HepG2 (cell line): ENCODE results near the gene JAKMIP2. TPM values are rescaled to one million over a fixed set of nuclear protein-coding genes. Genes with fewer than 3 reads are reported as not detected.
A peak's percentile ranks its signal among the peaks of the same experiment; 100 is the strongest.

Experiments used
- BORCS8-MEF2B ChIP-seq: sonication (generic); formaldehyde crosslinking; IDR thresholded peaks from 2 replicates; pipeline ENCODE4 v1.8.0; 2022; ENCODE audit warnings: mild to moderate bottlenecking, missing genetic modification reagents
- CBX2 ChIP-seq, 2 experiments: fragments of 200-600 bp in 1 of 2; sonication (generic); formaldehyde crosslinking in 1 of 2; IDR thresholded peaks; 2 replicates each; pipeline versions ENCODE4 v1.7.0 to v1.8.1; 2018 to 2022; ENCODE audit warnings: low read depth in 2 of 2, low read length in 1 of 2, mild to moderate bottlenecking in 1 of 2, missing genetic modification reagents in 1 of 2
- HMG20A ChIP-seq: IDR thresholded peaks from 2 replicates; pipeline ENCODE4 v1.6.1; 2016; ENCODE audit warnings: borderline replicate concordance
- HNF4G ChIP-seq, 2 experiments: sonication (generic) in 1 of 2; formaldehyde crosslinking in 1 of 2; IDR thresholded peaks; 2 replicates each; pipeline versions ENCODE4 v1.4.0 to v1.6.1; 2011 to 2020; ENCODE audit warnings: borderline replicate concordance in 2 of 2, low read depth in 2 of 2, mild to moderate bottlenecking in 2 of 2, low read length in 1 of 2, missing genetic modification reagents in 1 of 2, moderate library complexity in 1 of 2
- ISX ChIP-seq: sonication (generic); formaldehyde crosslinking; conservative IDR thresholded peaks from 2 replicates; pipeline ENCODE4 v1.5.0; 2020; ENCODE audit warnings: missing genetic modification reagents
- NPAS2 ChIP-seq: sonication (generic); formaldehyde crosslinking; IDR thresholded peaks from 2 replicates; pipeline ENCODE4 v1.8.0; 2022; ENCODE audit warnings: mild to moderate bottlenecking, missing genetic modification reagents, borderline replicate concordance
- PAF1 ChIP-seq: IDR thresholded peaks from 2 replicates; pipeline ENCODE4 v1.6.1; 2016; ENCODE audit warnings: missing genetic modification reagents, missing compliant biosample characterization
- PCBP1 ChIP-seq: fragments of 200-400 bp; formaldehyde crosslinking; IDR thresholded peaks from 2 replicates; pipeline ENCODE4 v1.6.1; 2017; ENCODE audit warnings: mild to moderate bottlenecking, low read depth, low read length, borderline replicate concordance
- TEAD3 ChIP-seq: optimal IDR thresholded peaks from 2 replicates; pipeline ENCODE3; 2016; ENCODE audit warnings: borderline replicate concordance
- ZMYM4 ChIP-seq: sonication (generic); formaldehyde crosslinking; IDR thresholded peaks from 2 replicates; pipeline ENCODE4 v1.8.1; 2023; ENCODE audit warnings: mild to moderate bottlenecking, missing genetic modification reagents
- ZNF124 ChIP-seq: sonication (generic); formaldehyde crosslinking; IDR thresholded peaks from 2 replicates; pipeline ENCODE4 v1.4.0; 2020; ENCODE audit warnings: missing genetic modification reagents
- ZNF20 ChIP-seq: sonication (generic); formaldehyde crosslinking; IDR thresholded peaks from 2 replicates; pipeline ENCODE4 v1.4.0; 2020; ENCODE audit warnings: mild to moderate bottlenecking, moderate library complexity, missing genetic modification reagents
- ZNF296 ChIP-seq: sonication (generic); formaldehyde crosslinking; conservative IDR thresholded peaks from 2 replicates; pipeline ENCODE4 v1.5.0; 2020; ENCODE audit warnings: mild to moderate bottlenecking, missing genetic modification reagents
- ZNF788 ChIP-seq: sonication (generic); formaldehyde crosslinking; IDR thresholded peaks from 2 replicates; pipeline ENCODE4 v1.5.0; 2020; ENCODE audit warnings: mild to moderate bottlenecking, missing genetic modification reagents, borderline replicate concordance
- ZNF879 ChIP-seq: sonication (generic); formaldehyde crosslinking; IDR thresholded peaks from 2 replicates; pipeline ENCODE4 v1.8.1; 2023; ENCODE audit warnings: missing genetic modification reagents
- ZSCAN21 ChIP-seq: sonication (generic); formaldehyde crosslinking; IDR thresholded peaks from 2 replicates; pipeline ENCODE4 v1.8.0; 2022; ENCODE audit warnings: mild to moderate bottlenecking, missing genetic modification reagents, moderate library complexity, borderline replicate concordance
- polyA plus RNA-seq, 8 experiments: library from polyadenylated mRNA; depleted of rRNA in 3 of 8; stranded (reverse) in 7 of 8; unstranded in 1 of 8; fragments of >200 nt; fragmentation: Illumina TruSeq in 4 of 8; extraction: Trizol in 4 of 8; gene quantifications; 2 replicates each; pipeline versions ENCODE4 v1.2.1 to v1.2.3, GENCODE V29; 2011 to 2016; ENCODE audit warnings: low read depth in 4 of 8, missing spikeins in 1 of 8, mixed read lengths in 1 of 8; ENCODE audit not compliant: insufficient read depth in 1 of 8
- total RNA-seq, 5 experiments: library from RNA; depleted of rRNA; stranded (reverse); fragments of >200 nt; fragmentation: Illumina TruSeq; extraction: Trizol; gene quantifications; 2 replicates each; pipeline ENCODE4 v1.2.3, GENCODE V29; 2016; ENCODE audit warnings: low read depth in 1 of 5
- TF ChIP-seq, protein P1 (sequence below): sonication (generic); formaldehyde crosslinking; IDR thresholded peaks from 2 replicates; pipeline ENCODE4 v1.4.0; 2020; ENCODE audit warnings: missing genetic modification reagents
- TF ChIP-seq, protein P2 (sequence below): sonication (generic); formaldehyde crosslinking; conservative IDR thresholded peaks from 2 replicates; pipeline ENCODE4 v1.8.0; 2022; ENCODE audit warnings: missing genetic modification reagents
- TF ChIP-seq, protein P3 (sequence below), 2 experiments: sonication (generic) in 1 of 2; formaldehyde crosslinking in 1 of 2; IDR thresholded peaks; 2 replicates each; pipeline versions ENCODE4 v1.4.0 to v1.6.1; 2018 to 2020; ENCODE audit warnings: missing genetic modification reagents in 2 of 2, borderline replicate concordance in 1 of 2, low read depth in 1 of 2, mild to moderate bottlenecking in 1 of 2, missing biosample characterization in 1 of 2
- TF ChIP-seq, protein P4 (sequence below): sonication (generic); formaldehyde crosslinking; IDR thresholded peaks from 2 replicates; pipeline ENCODE4 v1.5.1; 2020; ENCODE audit warnings: missing genetic modification reagents, mild to moderate bottlenecking, borderline replicate concordance

Gene JAKMIP2
- total and polyA plus RNA-seq, 2 of the 13 experiments (the other 11 are each of a cell fraction or from before 2014, with no cell fraction given) = 0.04 to 2.1 TPM

DNA sequence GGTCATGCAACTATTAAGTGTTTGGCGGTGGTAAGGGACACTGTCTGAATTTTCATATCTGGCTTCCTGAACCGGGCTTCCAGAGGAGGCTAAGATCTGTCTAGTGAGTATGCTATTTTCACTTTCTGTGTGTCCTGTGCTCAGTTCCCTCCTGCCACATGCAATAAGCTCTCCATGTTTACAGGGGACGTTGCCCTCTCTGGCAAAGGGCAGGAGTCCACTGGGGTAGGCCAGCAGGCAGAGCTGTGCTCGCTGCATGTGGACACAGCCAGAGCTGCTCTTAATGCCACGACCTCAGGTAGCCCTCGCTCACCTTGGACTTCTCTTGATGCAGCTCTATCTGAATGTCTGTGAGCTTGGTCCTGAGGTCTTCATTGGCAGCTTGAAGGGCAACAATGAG is 111.2 kb downstream of the JAKMIP2 start (continued):
- peak; percentile 32; the same call in 1 of the 2 replicates for TF ChIP-seq BORCS8-MEF2B (CRISPR knock-in tag)
- TF ChIP-seq ISX (CRISPR knock-in tag) = no peak
- TF ChIP-seq, protein P1, sequence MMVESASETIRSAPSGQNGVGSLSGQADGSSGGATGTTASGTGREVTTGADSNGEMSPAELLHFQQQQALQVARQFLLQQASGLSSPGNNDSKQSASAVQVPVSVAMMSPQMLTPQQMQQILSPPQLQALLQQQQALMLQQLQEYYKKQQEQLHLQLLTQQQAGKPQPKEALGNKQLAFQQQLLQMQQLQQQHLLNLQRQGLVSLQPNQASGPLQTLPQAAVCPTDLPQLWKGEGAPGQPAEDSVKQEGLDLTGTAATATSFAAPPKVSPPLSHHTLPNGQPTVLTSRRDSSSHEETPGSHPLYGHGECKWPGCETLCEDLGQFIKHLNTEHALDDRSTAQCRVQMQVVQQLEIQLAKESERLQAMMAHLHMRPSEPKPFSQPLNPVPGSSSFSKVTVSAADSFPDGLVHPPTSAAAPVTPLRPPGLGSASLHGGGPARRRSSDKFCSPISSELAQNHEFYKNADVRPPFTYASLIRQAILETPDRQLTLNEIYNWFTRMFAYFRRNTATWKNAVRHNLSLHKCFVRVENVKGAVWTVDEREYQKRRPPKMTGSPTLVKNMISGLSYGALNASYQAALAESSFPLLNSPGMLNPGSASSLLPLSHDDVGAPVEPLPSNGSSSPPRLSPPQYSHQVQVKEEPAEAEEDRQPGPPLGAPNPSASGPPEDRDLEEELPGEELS (CRISPR knock-in tag) = no peak
- TF ChIP-seq, protein P2, sequence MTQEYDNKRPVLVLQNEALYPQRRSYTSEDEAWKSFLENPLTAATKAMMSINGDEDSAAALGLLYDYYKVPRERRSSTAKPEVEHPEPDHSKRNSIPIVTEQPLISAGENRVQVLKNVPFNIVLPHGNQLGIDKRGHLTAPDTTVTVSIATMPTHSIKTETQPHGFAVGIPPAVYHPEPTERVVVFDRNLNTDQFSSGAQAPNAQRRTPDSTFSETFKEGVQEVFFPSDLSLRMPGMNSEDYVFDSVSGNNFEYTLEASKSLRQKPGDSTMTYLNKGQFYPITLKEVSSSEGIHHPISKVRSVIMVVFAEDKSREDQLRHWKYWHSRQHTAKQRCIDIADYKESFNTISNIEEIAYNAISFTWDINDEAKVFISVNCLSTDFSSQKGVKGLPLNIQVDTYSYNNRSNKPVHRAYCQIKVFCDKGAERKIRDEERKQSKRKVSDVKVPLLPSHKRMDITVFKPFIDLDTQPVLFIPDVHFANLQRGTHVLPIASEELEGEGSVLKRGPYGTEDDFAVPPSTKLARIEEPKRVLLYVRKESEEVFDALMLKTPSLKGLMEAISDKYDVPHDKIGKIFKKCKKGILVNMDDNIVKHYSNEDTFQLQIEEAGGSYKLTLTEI (CRISPR knock-in tag) = no peak
- TF ChIP-seq, protein P3, sequence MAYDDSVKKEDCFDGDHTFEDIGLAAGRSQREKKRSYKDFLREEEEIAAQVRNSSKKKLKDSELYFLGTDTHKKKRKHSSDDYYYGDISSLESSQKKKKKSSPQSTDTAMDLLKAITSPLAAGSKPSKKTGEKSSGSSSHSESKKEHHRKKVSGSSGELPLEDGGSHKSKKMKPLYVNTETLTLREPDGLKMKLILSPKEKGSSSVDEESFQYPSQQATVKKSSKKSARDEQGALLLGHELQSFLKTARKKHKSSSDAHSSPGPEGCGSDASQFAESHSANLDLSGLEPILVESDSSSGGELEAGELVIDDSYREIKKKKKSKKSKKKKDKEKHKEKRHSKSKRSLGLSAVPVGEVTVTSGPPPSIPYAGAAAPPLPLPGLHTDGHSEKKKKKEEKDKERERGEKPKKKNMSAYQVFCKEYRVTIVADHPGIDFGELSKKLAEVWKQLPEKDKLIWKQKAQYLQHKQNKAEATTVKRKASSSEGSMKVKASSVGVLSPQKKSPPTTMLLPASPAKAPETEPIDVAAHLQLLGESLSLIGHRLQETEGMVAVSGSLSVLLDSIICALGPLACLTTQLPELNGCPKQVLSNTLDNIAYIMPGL (CRISPR knock-in tag; IDR thresholded peaks at IDR 0.05; ENCODE audit: borderline replicate concordance in 1 of 2, low read depth in 1 of 2) = 0 out of 4 replicates have a peak, but pooled peaks of 1 of the 2 experiments have one; percentile 27
- TF ChIP-seq ZSCAN21 = no peak
- TF ChIP-seq NPAS2 (CRISPR knock-in tag) = no peak
- TF ChIP-seq CBX2 (IDR thresholded peaks at IDR 0.05; ENCODE audit: low read depth, low read length) = no peak
- TF ChIP-seq CBX2 (CRISPR knock-in tag; IDR thresholded peaks at IDR 0.05; ENCODE audit: low read depth) = no peak
- TF ChIP-seq, protein P4, sequence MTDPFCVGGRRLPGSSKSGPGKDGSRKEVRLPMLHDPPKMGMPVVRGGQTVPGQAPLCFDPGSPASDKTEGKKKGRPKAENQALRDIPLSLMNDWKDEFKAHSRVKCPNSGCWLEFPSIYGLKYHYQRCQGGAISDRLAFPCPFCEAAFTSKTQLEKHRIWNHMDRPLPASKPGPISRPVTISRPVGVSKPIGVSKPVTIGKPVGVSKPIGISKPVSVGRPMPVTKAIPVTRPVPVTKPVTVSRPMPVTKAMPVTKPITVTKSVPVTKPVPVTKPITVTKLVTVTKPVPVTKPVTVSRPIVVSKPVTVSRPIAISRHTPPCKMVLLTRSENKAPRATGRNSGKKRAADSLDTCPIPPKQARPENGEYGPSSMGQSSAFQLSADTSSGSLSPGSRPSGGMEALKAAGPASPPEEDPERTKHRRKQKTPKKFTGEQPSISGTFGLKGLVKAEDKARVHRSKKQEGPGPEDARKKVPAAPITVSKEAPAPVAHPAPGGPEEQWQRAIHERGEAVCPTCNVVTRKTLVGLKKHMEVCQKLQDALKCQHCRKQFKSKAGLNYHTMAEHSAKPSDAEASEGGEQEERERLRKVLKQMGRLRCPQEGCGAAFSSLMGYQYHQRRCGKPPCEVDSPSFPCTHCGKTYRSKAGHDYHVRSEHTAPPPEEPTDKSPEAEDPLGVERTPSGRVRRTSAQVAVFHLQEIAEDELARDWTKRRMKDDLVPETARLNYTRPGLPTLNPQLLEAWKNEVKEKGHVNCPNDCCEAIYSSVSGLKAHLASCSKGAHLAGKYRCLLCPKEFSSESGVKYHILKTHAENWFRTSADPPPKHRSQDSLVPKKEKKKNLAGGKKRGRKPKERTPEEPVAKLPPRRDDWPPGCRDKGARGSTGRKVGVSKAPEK = 0 out of 2 replicates have a peak, but pooled peaks have one; percentile 69
- TF ChIP-seq ZNF296 (CRISPR knock-in tag) = 0 out of 2 replicates have a peak, but pooled peaks have one; percentile 41
- 0 out of 2 replicates have a peak, but pooled peaks have one; percentile 47 for TF ChIP-seq ZNF788 (CRISPR knock-in tag)
- peak; percentile 87 for TF ChIP-seq HNF4G (IDR thresholded peaks at IDR 0.05; ENCODE audit: borderline replicate concordance, low read depth, low read length)
- TF ChIP-seq HNF4G (CRISPR knock-in tag; IDR thresholded peaks at IDR 0.05; ENCODE audit: borderline replicate concordance, low read depth) = peak; percentile 89; the same call in 1 of the 2 replicates
- TF ChIP-seq ZNF879 (CRISPR knock-in tag) = no peak
- TF ChIP-seq ZMYM4 = peak; percentile 88
- peak; percentile 65 for TF ChIP-seq TEAD3 (CRISPR knock-in tag)
- no peak for TF ChIP-seq ZNF124 (CRISPR knock-in tag)
- peak; percentile 80; the same call in 1 of the 2 replicates for TF ChIP-seq HMG20A (CRISPR knock-in tag)
- TF ChIP-seq ZNF20 (CRISPR knock-in tag) = no peak
- no peak for TF ChIP-seq PAF1
- no peak for TF ChIP-seq PCBP1
